ENCODE results near the gene ENAM.

The ENAM gene

DNA sequence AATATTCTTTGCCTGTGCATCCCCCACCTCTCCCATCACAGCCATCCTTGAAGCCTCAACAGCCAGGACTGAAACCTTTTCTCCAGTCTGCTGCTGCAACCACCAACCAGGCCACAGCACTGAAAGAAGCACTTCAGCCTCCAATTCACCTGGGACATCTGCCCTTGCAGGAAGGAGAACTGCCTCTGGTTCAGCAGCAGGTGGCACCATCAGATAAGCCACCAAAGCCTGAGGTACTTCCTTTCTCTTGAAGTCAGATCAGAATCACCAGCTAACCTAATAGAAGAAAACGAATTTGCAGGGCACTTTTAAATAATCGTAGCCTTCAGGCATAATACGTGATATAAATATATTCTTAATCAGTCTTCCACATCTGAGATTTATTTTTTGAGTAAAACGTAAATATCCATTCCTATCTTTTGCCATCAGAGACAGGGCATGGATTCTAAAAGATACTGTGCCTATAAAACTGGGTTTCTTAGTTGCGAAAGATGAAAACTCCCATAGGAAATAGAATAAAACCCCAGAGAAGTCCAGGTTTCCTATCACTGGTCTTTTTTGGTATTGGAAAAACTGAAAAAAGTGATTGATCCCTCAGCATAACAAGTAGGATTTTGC is 27.0 kb upstream of the ENAM start:
- H3K9ac ChIP-seq (ENCODE audit: low read depth, low read length, poor library complexity, severe bottlenecking) = peak overlapping the region; percentile 22
- H3K36me3 ChIP-seq (ENCODE audit: insufficient read depth, low read length) = no peaks in the 10 kb centered on the region
- H3K27me3 ChIP-seq (ENCODE audit: insufficient read depth, low read length, poor library complexity, severe bottlenecking) = no peaks in the 10 kb centered on the region
- H4K20me1 ChIP-seq (ENCODE audit: insufficient read depth, low read length, poor library complexity, severe bottlenecking) = no peaks in the 10 kb centered on the region
- H3K4me1 ChIP-seq (ENCODE audit: insufficient read depth, low read length, poor library complexity, severe bottlenecking) = no peaks in the 10 kb centered on the region
- H3K4me2 ChIP-seq (ENCODE audit: low read depth, low read length, poor library complexity, severe bottlenecking) = peak overlapping the region; percentile 46
- no peaks in the 10 kb centered on the region for H3K79me2 ChIP-seq (ENCODE audit: insufficient read depth, low read length)
- H3K4me3 ChIP-seq (ENCODE audit: low read length, poor library complexity, severe bottlenecking) = peak overlapping the region; percentile 38
- H3K9me2 ChIP-seq (replicated peaks; ENCODE audit: low read depth, low read length) = no peaks in the 10 kb centered on the region
- no peaks in the 10 kb centered on the region for H3K9me3 ChIP-seq (ENCODE audit: insufficient read depth, low read depth, low read length)
- H3F3A ChIP-seq (ENCODE audit: low read depth) = no peaks in the 10 kb centered on the region
- TF ChIP-seq, protein P1, sequence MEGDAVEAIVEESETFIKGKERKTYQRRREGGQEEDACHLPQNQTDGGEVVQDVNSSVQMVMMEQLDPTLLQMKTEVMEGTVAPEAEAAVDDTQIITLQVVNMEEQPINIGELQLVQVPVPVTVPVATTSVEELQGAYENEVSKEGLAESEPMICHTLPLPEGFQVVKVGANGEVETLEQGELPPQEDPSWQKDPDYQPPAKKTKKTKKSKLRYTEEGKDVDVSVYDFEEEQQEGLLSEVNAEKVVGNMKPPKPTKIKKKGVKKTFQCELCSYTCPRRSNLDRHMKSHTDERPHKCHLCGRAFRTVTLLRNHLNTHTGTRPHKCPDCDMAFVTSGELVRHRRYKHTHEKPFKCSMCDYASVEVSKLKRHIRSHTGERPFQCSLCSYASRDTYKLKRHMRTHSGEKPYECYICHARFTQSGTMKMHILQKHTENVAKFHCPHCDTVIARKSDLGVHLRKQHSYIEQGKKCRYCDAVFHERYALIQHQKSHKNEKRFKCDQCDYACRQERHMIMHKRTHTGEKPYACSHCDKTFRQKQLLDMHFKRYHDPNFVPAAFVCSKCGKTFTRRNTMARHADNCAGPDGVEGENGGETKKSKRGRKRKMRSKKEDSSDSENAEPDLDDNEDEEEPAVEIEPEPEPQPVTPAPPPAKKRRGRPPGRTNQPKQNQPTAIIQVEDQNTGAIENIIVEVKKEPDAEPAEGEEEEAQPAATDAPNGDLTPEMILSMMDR (conservative IDR thresholded peaks at IDR 0.05; ENCODE audit: low read length) = peak; percentile 87
- TF ChIP-seq EZH2phosphoT487 (IDR thresholded peaks at IDR 0.05; ENCODE audit: borderline replicate concordance) = no peak
- H2AFZ ChIP-seq (ENCODE audit: low read length) = peak overlapping the region; percentile 54

DNA sequence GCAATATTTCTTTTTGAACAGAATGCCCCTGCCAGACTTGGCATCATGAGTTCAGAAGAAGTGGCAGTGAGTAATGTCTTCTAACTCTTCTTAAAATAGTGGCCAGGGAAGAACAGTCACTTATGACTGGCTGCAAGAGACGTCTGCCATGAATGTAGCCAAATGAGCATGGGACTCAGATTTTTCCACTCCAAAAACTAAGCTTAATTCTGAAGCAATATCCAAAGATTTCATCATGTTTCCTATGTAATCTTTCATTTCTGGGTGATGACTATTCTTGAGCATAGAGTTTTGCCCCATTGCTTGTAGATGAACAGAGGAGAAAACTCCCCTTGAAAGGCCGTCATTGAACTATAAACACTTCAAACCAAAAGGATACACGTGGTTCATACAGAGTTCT is 24.7 kb upstream of the ENAM start:
- no peaks in the 10 kb centered on the region for H3K4me1 ChIP-seq (ENCODE audit: insufficient read depth, low read length, poor library complexity, severe bottlenecking)
- H3F3A ChIP-seq (ENCODE audit: low read depth) = no peaks in the 10 kb centered on the region
- H3K27me3 ChIP-seq (ENCODE audit: insufficient read depth, low read length, poor library complexity, severe bottlenecking) = no peaks in the 10 kb centered on the region
- no peaks in the 10 kb centered on the region for H3K36me3 ChIP-seq (ENCODE audit: insufficient read depth, low read length)
- no peaks in the 10 kb centered on the region for H3K9me2 ChIP-seq (replicated peaks; ENCODE audit: low read depth, low read length)
- no peak overlapping the region for H2AFZ ChIP-seq (ENCODE audit: low read length)
- H3K4me2 ChIP-seq (ENCODE audit: low read depth, low read length, poor library complexity, severe bottlenecking) = no peak overlapping the region
- H4K20me1 ChIP-seq (ENCODE audit: insufficient read depth, low read length, poor library complexity, severe bottlenecking) = no peaks in the 10 kb centered on the region
- no peak overlapping the region for H3K9ac ChIP-seq (ENCODE audit: low read depth, low read length, poor library complexity, severe bottlenecking)
- no peak for TF ChIP-seq EZH2phosphoT487 (IDR thresholded peaks at IDR 0.05; ENCODE audit: borderline replicate concordance)
- TF ChIP-seq, protein P1 (conservative IDR thresholded peaks at IDR 0.05; ENCODE audit: low read length) = no peak
- H3K79me2 ChIP-seq (ENCODE audit: insufficient read depth, low read length) = no peaks in the 10 kb centered on the region
- H3K9me3 ChIP-seq (ENCODE audit: insufficient read depth, low read depth, low read length) = no peaks in the 10 kb centered on the region
- H3K4me3 ChIP-seq (ENCODE audit: low read length, poor library complexity, severe bottlenecking) = no peak overlapping the region

DNA sequence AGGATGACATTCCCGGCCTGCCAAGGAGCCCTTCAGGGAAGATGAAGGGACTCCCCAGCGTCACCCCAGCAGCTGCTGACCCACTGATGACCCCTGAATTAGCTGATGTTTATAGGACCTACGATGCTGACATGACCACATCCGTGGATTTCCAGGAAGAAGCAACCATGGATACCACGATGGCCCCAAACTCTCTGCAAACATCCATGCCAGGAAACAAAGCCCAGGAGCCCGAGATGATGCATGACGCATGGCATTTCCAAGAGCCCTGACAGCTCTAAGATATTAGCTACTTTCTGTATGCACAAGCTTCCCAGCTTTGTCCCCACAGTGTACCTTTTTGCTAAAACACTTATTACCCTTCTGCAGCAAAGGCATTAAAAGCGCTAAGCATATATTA is 22.1 kb upstream of the ENAM start:
- no peak overlapping the region for H3K9ac ChIP-seq (ENCODE audit: low read depth, low read length, poor library complexity, severe bottlenecking)
- no peaks in the 10 kb centered on the region for H3K36me3 ChIP-seq (ENCODE audit: insufficient read depth, low read length)
- no peaks in the 10 kb centered on the region for H3K27me3 ChIP-seq (ENCODE audit: insufficient read depth, low read length, poor library complexity, severe bottlenecking)
- H4K20me1 ChIP-seq (ENCODE audit: insufficient read depth, low read length, poor library complexity, severe bottlenecking) = no peaks in the 10 kb centered on the region
- no peak overlapping the region for H2AFZ ChIP-seq (ENCODE audit: low read length)
- H3K4me1 ChIP-seq (ENCODE audit: insufficient read depth, low read length, poor library complexity, severe bottlenecking) = no peaks in the 10 kb centered on the region
- no peak overlapping the region for H3K4me3 ChIP-seq (ENCODE audit: low read length, poor library complexity, severe bottlenecking)
- H3K9me2 ChIP-seq (replicated peaks; ENCODE audit: low read depth, low read length) = no peaks in the 10 kb centered on the region
- H3K9me3 ChIP-seq (ENCODE audit: insufficient read depth, low read depth, low read length) = no peaks in the 10 kb centered on the region
- no peaks in the 10 kb centered on the region for H3F3A ChIP-seq (ENCODE audit: low read depth)
- TF ChIP-seq EZH2phosphoT487 (IDR thresholded peaks at IDR 0.05; ENCODE audit: borderline replicate concordance) = no peak
- TF ChIP-seq, protein P1 (conservative IDR thresholded peaks at IDR 0.05; ENCODE audit: low read length) = no peak
- H3K4me2 ChIP-seq (ENCODE audit: low read depth, low read length, poor library complexity, severe bottlenecking) = no peak overlapping the region
- no peaks in the 10 kb centered on the region for H3K79me2 ChIP-seq (ENCODE audit: insufficient read depth, low read length)
